Cardiac fibroblast (primary cell): Measurements from ENCODE around the gene RMRP.

ENCODE experiments used
- DNase-seq, 2 donors: peaks; one replicate each; pipeline versions ENCODE4 v3.0.0 to v3.0.0-alpha.2; 2010; ENCODE audit warnings: low read depth in 2 of 2
- H3K4me3 ChIP-seq, 2 donors: replicated peaks in 1 of 2; 1 replicate in 1 of 2; 2 replicates in 1 of 2; pipeline ENCODE4 v1.5.1; 2011; ENCODE audit warnings: low read depth in 2 of 2, low read length in 2 of 2, mild to moderate bottlenecking in 2 of 2, moderate library complexity in 1 of 2
- TF ChIP-seq, protein P1 (sequence below): IDR thresholded peaks from one replicate; pipeline ENCODE4 v1.5.1; 2011; ENCODE audit warnings: low read depth, mild to moderate bottlenecking, low read length, inconsistent platforms

Gene RMRP

DNA sequence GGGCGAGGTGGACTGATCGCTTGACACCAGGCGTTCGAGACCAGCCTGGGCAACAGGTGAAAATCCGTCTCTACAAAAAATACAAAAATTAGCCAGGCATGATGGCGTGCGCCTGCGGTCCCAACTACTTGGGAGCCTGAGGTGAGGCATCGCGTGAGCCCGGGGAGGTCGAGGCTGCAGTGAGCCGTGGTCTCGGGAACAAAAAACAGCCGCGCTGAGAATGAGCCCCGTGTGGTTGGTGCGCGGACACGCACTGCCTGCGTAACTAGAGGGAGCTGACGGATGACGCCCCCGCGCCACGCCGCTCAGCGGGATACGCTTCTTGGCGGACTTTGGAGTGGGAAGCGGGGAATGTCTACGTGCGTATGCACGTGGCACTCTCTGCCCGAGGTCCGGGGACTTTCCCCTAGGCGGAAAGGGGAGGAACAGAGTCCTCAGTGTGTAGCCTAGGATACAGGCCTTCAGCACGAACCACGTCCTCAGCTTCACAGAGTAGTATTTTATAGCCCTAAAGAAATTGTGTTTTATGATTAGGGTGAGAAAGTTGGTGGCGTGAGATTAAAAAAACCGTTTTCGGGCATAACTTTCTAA, at the start of gene RMRP:
TSS of gene RMRP (minus strand) at position 474 of the 591 bp plus-strand sequence.
- peak; percentile 100 for DNase-seq
- peak within 1 kb of the TSS; percentile 92 to 97 for H3K4me3 ChIP-seq
- TF ChIP-seq, protein P1, sequence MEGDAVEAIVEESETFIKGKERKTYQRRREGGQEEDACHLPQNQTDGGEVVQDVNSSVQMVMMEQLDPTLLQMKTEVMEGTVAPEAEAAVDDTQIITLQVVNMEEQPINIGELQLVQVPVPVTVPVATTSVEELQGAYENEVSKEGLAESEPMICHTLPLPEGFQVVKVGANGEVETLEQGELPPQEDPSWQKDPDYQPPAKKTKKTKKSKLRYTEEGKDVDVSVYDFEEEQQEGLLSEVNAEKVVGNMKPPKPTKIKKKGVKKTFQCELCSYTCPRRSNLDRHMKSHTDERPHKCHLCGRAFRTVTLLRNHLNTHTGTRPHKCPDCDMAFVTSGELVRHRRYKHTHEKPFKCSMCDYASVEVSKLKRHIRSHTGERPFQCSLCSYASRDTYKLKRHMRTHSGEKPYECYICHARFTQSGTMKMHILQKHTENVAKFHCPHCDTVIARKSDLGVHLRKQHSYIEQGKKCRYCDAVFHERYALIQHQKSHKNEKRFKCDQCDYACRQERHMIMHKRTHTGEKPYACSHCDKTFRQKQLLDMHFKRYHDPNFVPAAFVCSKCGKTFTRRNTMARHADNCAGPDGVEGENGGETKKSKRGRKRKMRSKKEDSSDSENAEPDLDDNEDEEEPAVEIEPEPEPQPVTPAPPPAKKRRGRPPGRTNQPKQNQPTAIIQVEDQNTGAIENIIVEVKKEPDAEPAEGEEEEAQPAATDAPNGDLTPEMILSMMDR = peak; percentile 33

- TF ChIP-seq, protein P1 = no peak
- DNase-seq = no peak
- H3K4me3 ChIP-seq = no peak overlapping the region
These were observed 49.1 kb upstream of the RMRP start for GRCh38 chr9:35706951-35707350.

DNA sequence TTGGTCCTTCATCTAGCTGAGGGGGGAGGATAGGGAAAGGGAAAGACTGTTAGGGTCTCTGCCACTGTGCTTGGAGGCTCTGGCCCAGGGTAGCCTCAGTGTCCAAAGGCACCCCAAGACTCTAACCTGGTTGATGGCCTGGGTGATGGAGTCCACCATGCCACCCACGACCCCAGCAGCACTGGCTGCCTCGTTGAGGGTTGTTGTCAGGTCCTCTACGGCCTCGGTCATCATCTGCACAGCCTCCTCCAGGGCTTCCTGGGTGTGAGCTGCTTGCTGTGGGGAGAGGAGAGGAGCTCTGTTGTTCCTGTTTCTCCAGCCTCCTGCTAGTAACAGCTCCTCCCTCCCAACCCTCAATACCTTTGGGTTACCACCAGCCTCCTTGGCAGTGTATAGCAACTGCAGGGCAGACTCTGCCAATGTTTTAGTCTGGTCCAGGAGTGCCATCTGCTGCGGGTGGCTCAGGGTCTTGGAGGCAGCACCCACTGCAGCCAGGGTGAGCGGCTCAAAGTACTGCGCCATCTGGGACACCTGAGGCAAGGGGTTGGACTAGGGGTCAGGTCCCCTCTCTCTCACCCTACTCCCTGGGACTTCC, 48.1 kb upstream of the RMRP start:
- no peak overlapping the region for H3K4me3 ChIP-seq

GRCh38 chr9:35705372-35705771, 47.6 kb upstream of the RMRP start:
- no peak for DNase-seq
- no peak overlapping the region for H3K4me3 ChIP-seq
- TF ChIP-seq, protein P1 = no peak

More for the DNA sequence above, 48.1 kb upstream of the RMRP start:
- DNase-seq = no peak
- TF ChIP-seq, protein P1 = no peak

DNA sequence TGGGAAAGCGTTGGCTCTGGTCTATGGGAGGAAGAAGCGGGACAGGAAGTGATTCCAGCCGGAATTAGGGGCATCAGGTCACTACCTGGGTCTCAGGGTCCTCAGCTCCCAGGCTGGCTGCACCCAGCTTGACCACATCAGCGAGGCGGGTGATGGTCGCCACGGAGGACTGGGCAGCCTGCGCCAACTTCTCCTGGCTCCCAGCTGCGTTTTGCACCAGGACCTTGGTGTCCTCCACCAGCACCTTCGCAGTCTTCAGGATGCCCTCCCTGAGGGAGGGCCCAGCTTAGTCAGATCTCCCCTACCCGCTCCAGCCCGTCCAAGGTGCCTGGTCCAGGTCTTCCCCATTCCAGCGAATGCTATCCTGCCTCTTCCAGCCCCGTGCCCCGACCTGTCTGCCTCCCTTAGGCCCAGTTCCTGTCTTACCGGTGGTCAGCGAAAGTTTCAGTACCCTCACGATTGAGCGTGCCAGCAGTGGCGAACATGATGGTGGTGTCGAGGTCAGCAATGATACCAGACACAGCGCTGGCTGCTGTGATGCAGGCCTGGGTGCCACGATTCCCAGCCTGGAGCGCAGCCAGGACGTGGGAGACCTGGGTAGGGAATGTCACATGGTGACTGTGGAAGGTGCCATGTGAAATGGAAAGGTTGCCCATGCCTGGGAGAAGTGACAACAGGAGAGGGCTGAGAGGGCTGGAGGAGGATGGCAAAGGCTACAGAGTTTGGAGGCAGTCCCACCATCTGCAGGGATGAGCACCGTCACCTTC, 46.3 kb upstream of the RMRP start:
- DNase-seq = no peak
- TF ChIP-seq, protein P1 = no peak
- no peak overlapping the region for H3K4me3 ChIP-seq

DNA sequence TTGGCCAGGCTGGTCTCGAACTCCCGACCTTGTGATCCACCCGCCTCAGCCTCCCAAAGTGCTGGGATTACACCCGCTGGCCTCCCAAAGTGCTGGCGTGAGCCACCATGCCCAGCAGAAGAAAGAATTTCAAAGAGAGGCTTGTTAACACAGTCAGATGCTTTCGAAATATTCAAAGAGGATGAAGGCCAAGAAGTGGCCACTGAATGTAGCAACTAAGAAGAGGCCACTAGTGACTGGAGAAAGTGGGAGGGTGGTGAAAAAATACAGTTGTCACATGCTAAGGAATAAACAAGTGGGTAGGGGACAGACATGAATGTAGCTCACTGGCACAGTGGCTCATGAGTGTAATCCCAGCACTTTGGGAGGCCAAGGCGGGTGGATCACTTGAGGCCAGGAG, 44.9 kb upstream of the RMRP start:
- TF ChIP-seq, protein P1 = no peak
- H3K4me3 ChIP-seq = no peak overlapping the region
- no peak for DNase-seq
